ENCODE data around the gene DRAXIN.

The DRAXIN gene

DNA sequence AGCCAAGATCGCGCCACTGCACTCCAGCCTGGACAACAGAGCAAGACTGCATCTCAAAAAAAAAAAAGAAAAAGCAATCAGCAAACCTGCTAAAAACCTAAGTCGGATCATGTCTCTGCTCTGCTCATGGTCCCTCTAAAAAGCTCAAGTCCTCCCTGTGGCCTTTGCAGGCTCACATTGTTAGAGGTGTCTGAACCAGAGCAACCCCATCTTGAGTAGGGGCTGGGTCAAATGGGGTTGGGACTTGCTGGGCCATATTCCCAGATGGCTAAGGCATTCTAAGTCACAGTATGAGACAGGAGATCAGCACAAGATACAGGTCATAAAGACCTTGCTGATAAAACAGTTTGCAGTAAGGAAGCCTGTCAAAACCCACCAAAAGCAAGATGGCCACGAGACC is 3.0 kb upstream of the DRAXIN start:
- TF ChIP-seq, protein P1, sequence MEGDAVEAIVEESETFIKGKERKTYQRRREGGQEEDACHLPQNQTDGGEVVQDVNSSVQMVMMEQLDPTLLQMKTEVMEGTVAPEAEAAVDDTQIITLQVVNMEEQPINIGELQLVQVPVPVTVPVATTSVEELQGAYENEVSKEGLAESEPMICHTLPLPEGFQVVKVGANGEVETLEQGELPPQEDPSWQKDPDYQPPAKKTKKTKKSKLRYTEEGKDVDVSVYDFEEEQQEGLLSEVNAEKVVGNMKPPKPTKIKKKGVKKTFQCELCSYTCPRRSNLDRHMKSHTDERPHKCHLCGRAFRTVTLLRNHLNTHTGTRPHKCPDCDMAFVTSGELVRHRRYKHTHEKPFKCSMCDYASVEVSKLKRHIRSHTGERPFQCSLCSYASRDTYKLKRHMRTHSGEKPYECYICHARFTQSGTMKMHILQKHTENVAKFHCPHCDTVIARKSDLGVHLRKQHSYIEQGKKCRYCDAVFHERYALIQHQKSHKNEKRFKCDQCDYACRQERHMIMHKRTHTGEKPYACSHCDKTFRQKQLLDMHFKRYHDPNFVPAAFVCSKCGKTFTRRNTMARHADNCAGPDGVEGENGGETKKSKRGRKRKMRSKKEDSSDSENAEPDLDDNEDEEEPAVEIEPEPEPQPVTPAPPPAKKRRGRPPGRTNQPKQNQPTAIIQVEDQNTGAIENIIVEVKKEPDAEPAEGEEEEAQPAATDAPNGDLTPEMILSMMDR (IDR thresholded peaks at IDR 0.05; ENCODE audit: low read depth, low read length) = no peak

DNA sequence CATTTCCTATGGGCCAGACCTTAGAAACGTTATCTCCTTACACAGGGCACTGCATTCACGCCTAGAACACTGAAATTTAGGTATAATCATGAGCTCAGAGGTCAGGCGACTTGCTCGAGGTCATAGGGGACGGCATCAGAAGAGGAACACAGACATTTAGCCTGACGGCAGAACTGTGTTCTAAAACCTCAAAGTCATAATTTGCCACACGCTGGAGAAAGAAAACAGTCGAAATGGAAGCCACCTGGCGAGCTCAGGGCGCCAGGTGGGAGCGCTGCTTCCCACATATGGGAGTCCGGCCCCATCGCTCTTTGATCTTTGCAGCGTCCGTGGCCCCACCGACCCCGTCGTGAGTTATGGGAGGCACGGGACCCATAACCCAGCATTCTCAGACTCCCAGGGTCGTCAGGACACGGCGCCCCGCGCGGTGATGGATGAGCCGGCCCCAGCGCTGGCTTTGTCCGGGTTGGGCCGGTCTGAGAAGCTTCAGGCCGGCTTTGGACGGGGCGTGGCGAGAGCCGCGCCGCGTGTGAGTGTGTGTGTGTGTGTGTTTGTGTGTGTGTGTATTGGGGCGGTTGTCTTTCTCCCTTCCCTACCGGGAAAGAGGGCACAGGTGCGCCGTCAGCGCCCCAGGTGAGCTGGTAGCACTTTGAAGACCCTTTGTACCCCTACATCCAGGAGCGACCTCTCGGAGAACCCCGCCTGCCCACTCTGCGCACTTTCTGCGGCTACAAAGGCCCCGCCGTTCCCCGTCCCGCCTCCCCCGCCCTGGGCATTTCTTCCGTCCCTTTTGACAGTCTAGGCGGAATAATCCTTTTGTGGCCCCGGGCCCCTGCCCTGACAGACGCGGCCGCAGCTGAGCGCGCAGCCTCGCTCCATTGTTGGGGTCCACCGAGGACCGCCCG is 861 bp upstream of the DRAXIN start:
- TF ChIP-seq, protein P1 (IDR thresholded peaks at IDR 0.05; ENCODE audit: low read depth, low read length) = no peak
- H3K4me3 ChIP-seq (ENCODE audit: low read depth, low read length) = no peak overlapping the region

More for the DNA sequence above, 3.0 kb upstream of the DRAXIN start:
- H3K4me3 ChIP-seq (ENCODE audit: low read depth, low read length) = no peak overlapping the region

DNA sequence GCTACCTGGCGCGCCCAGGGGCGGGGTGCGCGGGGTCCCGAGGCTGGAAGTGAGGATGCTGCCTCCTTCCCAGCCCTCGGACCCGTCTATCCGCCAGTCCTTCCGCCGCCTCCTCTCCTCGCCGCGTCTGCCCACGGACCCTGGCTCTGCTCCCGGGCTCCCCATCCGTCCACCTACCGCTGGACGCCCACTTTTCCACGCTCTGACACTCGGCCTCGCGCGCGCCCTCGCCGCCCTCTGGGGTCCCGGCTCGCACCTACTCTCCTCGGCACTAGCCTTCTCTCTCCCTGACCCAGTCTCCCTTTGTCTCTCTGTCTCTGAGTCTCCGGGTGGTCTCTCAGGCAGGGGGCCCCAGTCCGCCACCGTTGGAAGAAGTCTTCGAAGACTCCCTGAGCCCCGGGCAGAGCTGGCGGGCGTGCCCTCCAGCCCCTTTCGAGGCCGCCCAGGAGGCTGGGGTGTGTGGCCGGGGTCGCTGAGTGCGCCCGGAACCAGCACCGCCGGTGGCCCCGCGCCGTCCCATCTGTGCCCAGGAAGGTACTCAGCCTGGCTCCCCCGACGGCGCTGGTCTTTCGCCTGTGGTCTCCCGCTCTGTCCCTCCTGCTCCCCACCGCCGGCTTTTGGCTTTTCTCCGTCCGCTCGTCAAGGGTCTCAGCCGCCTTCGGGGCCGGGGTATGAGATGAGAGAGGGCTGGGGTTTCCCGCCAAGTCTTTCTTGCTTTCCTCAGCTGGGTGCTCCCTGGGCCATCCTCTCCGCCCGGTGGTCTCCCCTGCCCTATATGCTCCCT is 610 bp downstream of the DRAXIN start:
- H3K4me3 ChIP-seq (ENCODE audit: low read depth, low read length) = no peak overlapping the region
- TF ChIP-seq, protein P1 (IDR thresholded peaks at IDR 0.05; ENCODE audit: low read depth, low read length) = no peak

DNA sequence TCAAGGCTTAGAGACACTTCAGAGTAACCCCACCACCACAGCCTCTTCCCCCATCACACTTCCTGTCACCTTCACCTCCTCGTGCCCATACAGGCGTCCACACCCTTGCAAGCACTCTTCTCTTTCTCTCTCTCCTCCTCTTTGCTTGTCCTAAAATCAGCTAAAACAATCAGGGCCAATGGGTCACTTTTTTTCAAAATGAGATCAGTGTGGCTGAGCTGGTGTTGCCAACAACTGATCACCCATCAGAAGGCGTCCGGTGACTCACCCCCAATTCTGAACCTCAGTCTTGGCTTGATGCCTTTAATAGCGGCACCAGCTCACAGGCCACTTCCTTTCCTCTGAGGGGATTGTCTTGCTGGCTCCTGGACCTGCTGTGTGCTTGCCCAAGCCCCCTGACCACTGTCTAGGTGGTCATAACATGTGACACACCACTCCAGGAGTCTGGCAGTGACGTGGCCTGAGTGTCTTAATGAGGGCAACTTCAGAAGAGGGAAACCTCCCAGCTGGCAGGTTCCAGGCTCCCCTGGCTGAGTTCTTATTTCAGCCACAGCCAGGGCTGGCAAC is 1.6 kb downstream of the DRAXIN start:
- TF ChIP-seq, protein P1 (IDR thresholded peaks at IDR 0.05; ENCODE audit: low read depth, low read length) = no peak
- H3K4me3 ChIP-seq (ENCODE audit: low read depth, low read length) = no peak overlapping the region

DNA sequence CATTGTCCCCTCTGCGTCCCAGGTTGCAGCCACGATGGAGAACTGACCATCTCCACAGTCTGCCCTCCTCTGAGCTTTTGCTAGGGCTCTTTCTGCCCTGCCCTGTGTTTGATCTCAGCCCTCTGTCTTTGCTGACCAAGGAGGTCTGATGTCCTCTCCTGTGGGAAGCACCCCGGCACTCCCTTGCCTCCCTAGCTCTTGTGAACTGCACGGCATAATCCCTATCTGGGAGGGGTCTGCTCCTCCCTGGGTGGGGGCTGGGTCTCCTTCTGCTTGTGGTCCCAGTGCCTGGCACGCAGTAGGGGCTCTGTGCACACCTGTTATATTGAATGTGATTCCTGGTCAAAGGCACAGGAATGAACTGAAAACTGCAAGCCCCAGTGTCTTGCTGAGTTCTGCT is 2.4 kb downstream of the DRAXIN start:
- TF ChIP-seq, protein P1 (IDR thresholded peaks at IDR 0.05; ENCODE audit: low read depth, low read length) = no peak
- H3K4me3 ChIP-seq (ENCODE audit: low read depth, low read length) = no peak overlapping the region

DNA sequence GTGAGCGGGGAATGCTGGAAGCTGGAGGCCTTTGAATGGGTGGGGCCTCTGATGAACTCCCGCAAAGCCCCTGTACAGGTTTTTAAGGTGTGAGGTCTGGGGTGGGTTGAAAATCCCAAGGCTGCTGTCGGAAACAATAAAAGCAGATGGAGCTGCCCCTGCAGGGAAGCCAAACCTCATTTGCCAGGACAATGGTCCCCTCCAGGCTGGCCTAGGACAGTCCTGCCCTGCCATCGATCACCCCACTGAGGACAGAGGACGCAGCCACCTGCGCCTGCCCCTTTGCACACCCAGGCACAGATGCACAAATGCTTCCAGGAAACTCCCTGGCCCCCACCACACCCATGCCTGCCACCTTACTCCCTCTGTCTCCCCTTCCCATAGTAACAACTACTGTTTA is 4.4 kb downstream of the DRAXIN start:
- TF ChIP-seq, protein P1 (IDR thresholded peaks at IDR 0.05; ENCODE audit: low read depth, low read length) = no peak

More for the DNA sequence above, 4.4 kb downstream of the DRAXIN start:
- no peak overlapping the region for H3K4me3 ChIP-seq (ENCODE audit: low read depth, low read length)
